ENCODE measurements around the gene PLXNA4.

The PLXNA4 gene

DNA sequence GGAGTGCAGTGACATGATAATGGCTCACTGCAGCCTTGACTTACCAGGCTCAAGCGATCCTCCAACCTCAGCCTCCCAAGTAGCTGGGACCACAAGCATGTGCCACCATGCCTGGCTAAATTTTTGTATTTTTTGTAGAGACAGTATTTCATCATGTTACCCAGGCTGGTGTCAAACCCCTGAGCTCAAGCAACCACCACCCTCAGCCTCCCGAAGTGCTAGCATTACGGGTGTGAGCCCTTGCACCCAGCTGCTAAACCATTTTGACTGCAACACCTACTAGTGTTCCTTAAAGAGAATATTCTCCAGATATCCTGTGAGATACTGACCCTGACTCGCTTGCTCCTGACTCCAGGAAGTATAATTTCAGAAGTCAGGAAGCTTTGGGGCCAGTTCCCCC is 85.8 kb downstream of the PLXNA4 start:
- no peak for DNase-seq (ENCODE audit: extremely low spot score)

DNA sequence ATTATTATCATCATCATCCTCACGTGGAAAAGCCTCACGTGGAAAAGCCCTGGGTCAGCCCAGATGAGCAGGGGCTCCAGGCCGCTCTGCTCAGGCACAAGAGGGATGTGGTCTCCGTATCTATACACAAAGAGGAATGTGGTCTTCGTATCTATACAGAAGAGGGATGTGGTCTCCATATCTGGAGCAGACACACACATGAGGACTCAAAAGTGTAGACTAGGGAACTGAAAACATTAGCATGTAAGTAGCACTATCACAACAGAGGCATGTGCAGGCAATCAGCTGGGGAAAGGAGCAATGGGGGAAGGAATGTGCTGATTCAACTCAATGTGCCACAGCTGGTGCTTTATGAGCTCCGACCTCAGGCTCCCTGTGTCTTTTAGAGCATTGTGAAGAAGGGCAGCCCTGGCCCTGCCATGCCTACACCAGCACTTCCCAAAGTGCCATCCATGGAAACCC is 86.5 kb downstream of the PLXNA4 start:
- POLR2A ChIA-PET, result no interaction called here
- DNase-seq (ENCODE audit: extremely low spot score), result no peak
- CTCF ChIA-PET, result no interaction called here
- no peak for TF ChIP-seq TARDBP (IDR thresholded peaks at IDR 0.05)
- TF ChIP-seq SUZ12 (IDR thresholded peaks at IDR 0.05), result no peak
- no peak for TF ChIP-seq CTBP1 (IDR thresholded peaks at IDR 0.05; ENCODE audit: borderline replicate concordance)

More for the DNA sequence above, 85.8 kb downstream of the PLXNA4 start:
- POLR2A ChIA-PET, result no interaction called here
- TF ChIP-seq L3MBTL2 (conservative IDR thresholded peaks at IDR 0.05), result no peak
- CTCF ChIA-PET, result no interaction called here

DNA sequence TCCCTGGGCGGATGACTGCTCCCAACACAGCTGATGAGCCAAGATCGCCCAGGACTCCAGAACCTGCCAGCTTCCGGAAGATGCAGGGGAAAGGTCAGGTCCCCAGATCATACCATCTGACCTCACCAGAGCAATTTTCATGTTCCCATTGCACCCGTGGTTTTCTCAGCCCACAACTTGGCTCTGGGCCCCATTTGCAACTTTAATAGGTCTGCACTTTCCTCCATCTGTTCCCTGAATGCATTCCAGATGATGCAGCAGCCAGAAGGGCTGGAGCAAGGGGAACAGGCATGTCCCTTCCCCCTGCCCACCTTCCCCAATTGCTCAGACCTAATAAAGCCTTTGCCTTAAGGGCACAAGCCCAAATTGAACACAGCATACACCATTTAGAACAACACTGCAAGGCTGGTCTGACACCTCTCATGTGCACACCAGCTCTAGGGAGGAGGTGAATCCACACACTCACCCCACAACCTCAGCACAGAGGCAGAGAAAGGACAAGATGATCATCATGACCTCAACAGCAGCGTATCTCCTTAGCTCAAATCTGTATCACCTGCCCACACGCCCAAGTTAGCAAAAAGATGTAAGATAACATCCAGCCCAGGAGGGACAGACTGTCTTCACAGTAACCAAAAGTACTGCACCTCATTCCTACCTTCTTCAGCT is 87.5 kb downstream of the PLXNA4 start:
- no peak for DNase-seq (ENCODE audit: extremely low spot score)
- ChIA-PET CTCF (no interaction called here), POLR2A (no interaction called here)
- TF ChIP-seq SUZ12 (IDR thresholded peaks at IDR 0.05) (no peak), TARDBP (IDR thresholded peaks at IDR 0.05) (no peak), BHLHE40 (IDR thresholded peaks at IDR 0.05; ENCODE audit: borderline replicate concordance) (no peak), HDGF (IDR thresholded peaks at IDR 0.05; ENCODE audit: borderline replicate concordance) (no peak), FOXA1 (IDR thresholded peaks at IDR 0.05) (no peak), L3MBTL2 (conservative IDR thresholded peaks at IDR 0.05) (no peak), LEF1 (IDR thresholded peaks at IDR 0.05; ENCODE audit: borderline replicate concordance) (no peak), FOXM1 (IDR thresholded peaks at IDR 0.05; ENCODE audit: borderline replicate concordance) (no peak), ELF4 (IDR thresholded peaks at IDR 0.05) (no peak), SP1 (IDR thresholded peaks at IDR 0.05) (no peak), ZNF384 (IDR thresholded peaks at IDR 0.05) (no peak), ARNT (IDR thresholded peaks at IDR 0.05) (no peak), NFRKB (IDR thresholded peaks at IDR 0.05) (no peak), CTBP1 (IDR thresholded peaks at IDR 0.05; ENCODE audit: borderline replicate concordance) (no peak), FOXK2 (IDR thresholded peaks at IDR 0.05) (no peak)
- TF ChIP-seq, protein P1, sequence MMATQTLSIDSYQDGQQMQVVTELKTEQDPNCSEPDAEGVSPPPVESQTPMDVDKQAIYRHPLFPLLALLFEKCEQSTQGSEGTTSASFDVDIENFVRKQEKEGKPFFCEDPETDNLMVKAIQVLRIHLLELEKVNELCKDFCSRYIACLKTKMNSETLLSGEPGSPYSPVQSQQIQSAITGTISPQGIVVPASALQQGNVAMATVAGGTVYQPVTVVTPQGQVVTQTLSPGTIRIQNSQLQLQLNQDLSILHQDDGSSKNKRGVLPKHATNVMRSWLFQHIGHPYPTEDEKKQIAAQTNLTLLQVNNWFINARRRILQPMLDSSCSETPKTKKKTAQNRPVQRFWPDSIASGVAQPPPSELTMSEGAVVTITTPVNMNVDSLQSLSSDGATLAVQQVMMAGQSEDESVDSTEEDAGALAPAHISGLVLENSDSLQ (IDR thresholded peaks at IDR 0.05), result no peak

DNA sequence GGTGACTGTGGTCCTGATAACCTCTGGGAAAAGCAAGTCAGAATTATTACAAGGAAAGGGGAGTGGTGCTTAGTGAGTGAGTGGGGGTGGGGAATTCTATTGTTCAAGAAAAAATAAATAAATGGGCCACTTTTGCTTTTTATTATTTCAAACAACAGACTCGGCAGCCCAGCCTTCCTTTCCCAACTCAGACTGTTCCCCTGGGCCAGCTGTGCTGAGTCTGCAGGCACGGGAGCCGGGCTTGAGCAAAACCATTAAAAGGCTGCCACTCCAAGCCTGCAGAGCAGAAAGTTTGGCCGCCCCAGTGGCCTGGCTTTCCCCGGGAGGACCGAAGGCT is 90.0 kb downstream of the PLXNA4 start:
- POLR2A ChIA-PET, result no interaction called here
- CTCF ChIA-PET, result no interaction called here
- DNase-seq (ENCODE audit: extremely low spot score), result peak; percentile 30
- TF ChIP-seq ARNT (IDR thresholded peaks at IDR 0.05) (no peak), FOXK2 (IDR thresholded peaks at IDR 0.05) (no peak), SUZ12 (IDR thresholded peaks at IDR 0.05) (no peak), LEF1 (IDR thresholded peaks at IDR 0.05; ENCODE audit: borderline replicate concordance) (no peak), ELF4 (IDR thresholded peaks at IDR 0.05) (no peak), HDGF (IDR thresholded peaks at IDR 0.05; ENCODE audit: borderline replicate concordance) (no peak), TARDBP (IDR thresholded peaks at IDR 0.05) (no peak), ZNF384 (IDR thresholded peaks at IDR 0.05) (no peak), FOXA1 (IDR thresholded peaks at IDR 0.05) (no peak), BHLHE40 (IDR thresholded peaks at IDR 0.05; ENCODE audit: borderline replicate concordance) (no peak), CTBP1 (IDR thresholded peaks at IDR 0.05; ENCODE audit: borderline replicate concordance) (no peak), NFRKB (IDR thresholded peaks at IDR 0.05) (no peak), SP1 (IDR thresholded peaks at IDR 0.05) (no peak), FOXM1 (IDR thresholded peaks at IDR 0.05; ENCODE audit: borderline replicate concordance) (no peak), L3MBTL2 (conservative IDR thresholded peaks at IDR 0.05) (no peak)
- TF ChIP-seq, protein P1 (IDR thresholded peaks at IDR 0.05), result no peak

DNA sequence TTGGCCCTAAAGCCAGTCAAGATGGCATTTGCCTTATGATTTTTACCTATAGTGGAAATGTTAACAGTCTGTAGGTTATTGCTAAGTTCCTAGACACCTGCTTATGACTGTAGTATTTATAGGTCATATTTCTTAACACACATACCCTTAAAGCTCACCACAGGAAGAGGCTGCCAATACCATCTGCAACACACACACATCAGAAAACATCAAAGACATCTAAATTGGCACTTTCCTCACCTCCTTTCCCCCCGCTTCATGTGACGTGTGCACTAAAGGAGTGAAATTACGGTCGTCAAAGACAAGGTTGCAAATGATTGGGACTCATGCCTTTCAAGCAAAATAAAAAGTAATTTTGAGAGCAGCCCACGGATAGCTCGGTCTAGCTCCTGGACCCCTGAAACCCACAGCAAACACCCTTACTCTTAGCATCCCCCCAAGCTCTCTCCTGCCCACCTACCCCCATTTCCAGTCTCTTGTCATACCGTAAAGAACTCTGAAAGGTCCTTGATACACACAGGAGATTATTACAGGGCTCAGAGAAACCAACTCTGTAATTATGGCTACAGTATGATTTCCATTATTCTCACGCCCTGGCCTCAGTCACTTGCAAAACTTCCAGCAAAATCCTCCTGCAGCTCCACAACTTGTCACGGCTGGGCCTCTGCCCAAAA is 90.5 kb downstream of the PLXNA4 start:
- CTCF ChIA-PET, result no interaction called here
- no peak for DNase-seq (ENCODE audit: extremely low spot score)
- TF ChIP-seq ARNT (IDR thresholded peaks at IDR 0.05) (no peak), BHLHE40 (IDR thresholded peaks at IDR 0.05; ENCODE audit: borderline replicate concordance) (no peak), SUZ12 (IDR thresholded peaks at IDR 0.05) (no peak), L3MBTL2 (conservative IDR thresholded peaks at IDR 0.05) (no peak), FOXK2 (IDR thresholded peaks at IDR 0.05) (no peak), FOXM1 (IDR thresholded peaks at IDR 0.05; ENCODE audit: borderline replicate concordance) (no peak), TARDBP (IDR thresholded peaks at IDR 0.05) (no peak), ZNF384 (IDR thresholded peaks at IDR 0.05) (no peak), HDGF (IDR thresholded peaks at IDR 0.05; ENCODE audit: borderline replicate concordance) (no peak), NFRKB (IDR thresholded peaks at IDR 0.05) (no peak)
- POLR2A ChIA-PET, result no interaction called here

DNA sequence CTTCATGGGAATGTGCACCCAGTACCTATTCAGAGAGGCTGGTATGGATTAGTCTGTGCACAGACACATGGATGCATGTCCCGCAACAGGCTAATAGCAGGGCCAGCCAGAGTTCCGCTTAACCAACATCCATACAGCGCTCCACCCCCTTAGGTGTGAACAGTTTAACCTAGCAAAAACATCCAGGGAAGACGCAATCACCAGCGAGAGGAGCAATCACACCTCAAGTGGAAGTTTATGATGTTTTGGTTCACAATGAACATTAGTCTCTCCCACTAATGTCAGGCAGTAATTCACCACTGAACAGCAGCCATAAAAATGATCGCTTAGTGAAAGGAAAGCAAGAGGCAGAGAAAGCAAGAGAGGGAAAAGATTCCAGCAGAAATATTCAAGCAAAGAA is 91.1 kb downstream of the PLXNA4 start:
- ChIA-PET CTCF (no interaction called here), POLR2A (no interaction called here)
- peak; percentile 37 for DNase-seq (ENCODE audit: extremely low spot score)
- TF ChIP-seq, protein P1 (IDR thresholded peaks at IDR 0.05), result peak; percentile 95
- no peak for TF ChIP-seq ZNF384 (IDR thresholded peaks at IDR 0.05)
- no peak for TF ChIP-seq L3MBTL2 (conservative IDR thresholded peaks at IDR 0.05)

DNA sequence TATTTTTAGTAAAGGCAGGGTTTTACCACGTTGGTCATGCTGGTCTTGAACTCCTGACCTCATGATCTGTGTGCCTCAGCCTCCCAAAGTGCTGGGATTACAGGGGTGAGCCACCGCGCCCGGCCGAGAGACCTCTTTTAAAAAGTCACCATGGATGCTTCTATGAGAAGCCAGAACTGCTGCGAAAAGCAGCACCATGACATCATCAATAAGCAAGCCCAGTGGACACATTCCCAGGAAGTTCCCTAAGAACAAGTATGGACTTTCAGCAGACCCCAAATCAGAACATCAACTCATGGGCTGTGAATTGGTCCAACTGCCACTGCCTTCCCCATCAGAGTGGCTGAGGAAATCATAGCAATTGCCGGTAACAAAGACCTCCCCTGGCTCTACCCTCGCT is 93.4 kb downstream of the PLXNA4 start:
- DNase-seq (ENCODE audit: extremely low spot score), result no peak
- TF ChIP-seq L3MBTL2 (conservative IDR thresholded peaks at IDR 0.05) (no peak), FOXM1 (IDR thresholded peaks at IDR 0.05; ENCODE audit: borderline replicate concordance) (no peak), NFRKB (IDR thresholded peaks at IDR 0.05) (no peak), FOXK2 (IDR thresholded peaks at IDR 0.05) (no peak), SP1 (IDR thresholded peaks at IDR 0.05) (no peak), SUZ12 (IDR thresholded peaks at IDR 0.05) (no peak), LEF1 (IDR thresholded peaks at IDR 0.05; ENCODE audit: borderline replicate concordance) (no peak), TARDBP (IDR thresholded peaks at IDR 0.05) (no peak), BHLHE40 (IDR thresholded peaks at IDR 0.05; ENCODE audit: borderline replicate concordance) (no peak), ZNF384 (IDR thresholded peaks at IDR 0.05) (no peak), HDGF (IDR thresholded peaks at IDR 0.05; ENCODE audit: borderline replicate concordance) (no peak), ARNT (IDR thresholded peaks at IDR 0.05) (no peak), CTBP1 (IDR thresholded peaks at IDR 0.05; ENCODE audit: borderline replicate concordance) (no peak), FOXA1 (IDR thresholded peaks at IDR 0.05) (no peak)
- TF ChIP-seq, protein P1 (IDR thresholded peaks at IDR 0.05), result no peak
- CTCF ChIA-PET, result no interaction called here
- POLR2A ChIA-PET, result no interaction called here
